Caco-2 (cell line): ENCODE measurements around the gene DIAPH2. TPM values are rescaled to one million over a fixed set of nuclear protein-coding genes. Genes with fewer than 3 reads are reported as not detected.
A peak's percentile ranks its signal among the peaks of the same experiment; 100 is the strongest.

Experiments used
- BruUV-seq: library from RNA; stranded (reverse); fragments of 400-500 nt; replicated peaks from 2 replicates; lab custom pipeline; 2021; lab: Mats Ljungman, UMichigan
- CTCF ChIA-PET: fragments of 300-600 bp; sonication (Branson Sonifier 250); formaldehyde crosslinking; loops from one replicate; lab custom pipeline; 2022; ENCODE audit warnings: antibody characterized with exemption; lab: Charles Lee
- POLR2A ChIA-PET: fragments of 300-600 bp; sonication (Branson Sonifier 250); formaldehyde crosslinking; loops from one replicate; lab custom pipeline; 2022; ENCODE audit warnings: antibody characterized with exemption; lab: Charles Lee
- DNase-seq, 2 experiments: peaks; one replicate each; pipeline versions ENCODE4 v3.0.0 to v3.0.0-alpha.2; 2020 to 2022
- H3K27me3 ChIP-seq: replicated peaks from 2 replicates; pipeline ENCODE4 v1.6.0; 2011; ENCODE audit warnings: low read length; ENCODE audit not compliant: control insufficient read depth, insufficient read depth
- H3K36me3 ChIP-seq: 2 replicates; pipeline ENCODE4 v1.5.1; 2011; ENCODE audit warnings: low read length; ENCODE audit not compliant: control insufficient read depth, insufficient read depth
- H3K4me1 ChIP-seq: fragments of 250-450 bp; sonication (Bioruptor Pico); 2 replicates; pipeline ENCODE4 v1.5.1; 2020; ENCODE audit warnings: mild to moderate bottlenecking
- H3K4me3 ChIP-seq: 2 replicates; pipeline ENCODE4 v1.5.1; 2011; ENCODE audit warnings: low read depth, mild to moderate bottlenecking, control low read depth, low read length
- H3K9me3 ChIP-seq: fragments of 250-450 bp; sonication (Bioruptor Pico); 2 replicates; pipeline ENCODE4 v1.5.1; 2020; ENCODE audit warnings: mild to moderate bottlenecking, moderate library complexity
- H3K27ac Mint-ChIP-seq: one replicate; pipeline ENCODE4 v1.8.0; 2022; ENCODE audit warnings: mixed read lengths; ENCODE audit not compliant: unreplicated experiment
- H3K27me3 Mint-ChIP-seq: one replicate; pipeline ENCODE4 v1.8.0; 2022; ENCODE audit warnings: mixed read lengths; ENCODE audit not compliant: insufficient read depth, unreplicated experiment
- H3K36me3 Mint-ChIP-seq: one replicate; pipeline ENCODE4 v1.8.0; 2022; ENCODE audit warnings: mild to moderate bottlenecking, mixed read lengths; ENCODE audit not compliant: insufficient read depth, unreplicated experiment
- H3K4me1 Mint-ChIP-seq: one replicate; pipeline ENCODE4 v1.8.0; 2022; ENCODE audit warnings: low read depth, mixed read lengths; ENCODE audit not compliant: unreplicated experiment
- H3K4me3 Mint-ChIP-seq: one replicate; pipeline ENCODE4 v1.8.0; 2022; ENCODE audit warnings: mild to moderate bottlenecking, moderate library complexity, mixed read lengths; ENCODE audit not compliant: unreplicated experiment
- H3K9me3 Mint-ChIP-seq: one replicate; pipeline ENCODE4 v1.8.0; 2022; ENCODE audit warnings: mixed read lengths; ENCODE audit not compliant: unreplicated experiment
- CTCF ChIP-seq, 2 experiments: fragments of 200-600 bp in 1 of 2; IDR thresholded peaks; 1 replicate in 1 of 2; 2 replicates in 1 of 2; pipeline versions ENCODE4 v1.5.1 to v1.8.0; 2011 to 2022; ENCODE audit warnings: antibody characterized with exemption in 1 of 2, control low read depth in 1 of 2, inconsistent platforms in 1 of 2, low read depth in 1 of 2, low read length in 1 of 2, mild to moderate bottlenecking in 1 of 2, moderate library complexity in 1 of 2; ENCODE audit not compliant: insufficient read depth in 1 of 2, severe bottlenecking in 1 of 2, unreplicated experiment in 1 of 2
- intact Hi-C: fragments of 100-400 bp; cut with micrococcal nuclease; formaldehyde crosslinking; loops from one replicate; pipeline ENCODE4 v1.10.0; 2022; ENCODE audit not compliant: unreplicated experiment
- total RNA-seq: library from RNA; stranded (reverse); gene quantifications from 2 replicates; pipeline ENCODE4 v1.2.3, GENCODE V29; 2022

Gene DIAPH2
- total RNA-seq, 1 experiment from 2014 or later: 16.1 TPM

- intact Hi-C loops: no loop called here
- no peak for DNase-seq
- Histone ChIP-seq H3K9me3 (no peaks in the 10 kb centered on the region), H3K4me1 (peaks cover 5% of the 10 kb centered on the region), H3K36me3 (no peaks in the 10 kb centered on the region), H3K27me3 (no peaks in the 10 kb centered on the region), H3K4me3 (no peak overlapping the region)
- Mint-ChIP-seq H3K27me3 (no peaks in the 10 kb centered on the region), H3K4me1 (no peaks in the 10 kb centered on the region), H3K9me3 (no peaks in the 10 kb centered on the region), H3K27ac (no peak overlapping the region), H3K36me3 (no peaks in the 10 kb centered on the region), H3K4me3 (no peak overlapping the region)
- BruUV-seq: no TSS peak
- TF ChIP-seq CTCF (IDR thresholded peaks at IDR 0.05; ENCODE audit: insufficient read depth in 1 of 2, low read depth in 1 of 2, low read length in 1 of 2, severe bottlenecking in 1 of 2, unreplicated experiment in 1 of 2): no peak
- ChIA-PET POLR2A (no interaction called here), CTCF (interaction anchor here (0.6 kb wide), 1 partner anchor 368 kb away, joined by 3 read pairs; no protein-coding TSS in a partner anchor)
Measured at GRCh38 chrX:96743367-96744073, 58.9 kb downstream of the DIAPH2 start.

- Histone ChIP-seq H3K36me3 (no peaks in the 10 kb centered on the region), H3K4me3 (no peak overlapping the region), H3K27me3 (no peaks in the 10 kb centered on the region), H3K4me1 (peaks cover 11% of the 10 kb centered on the region), H3K9me3 (no peaks in the 10 kb centered on the region)
- no TSS peak for BruUV-seq
- Mint-ChIP-seq H3K27me3 (no peaks in the 10 kb centered on the region), H3K36me3 (peaks cover 5% of the 10 kb centered on the region), H3K4me1 (peaks cover 11% of the 10 kb centered on the region), H3K9me3 (no peaks in the 10 kb centered on the region), H3K27ac (peak overlapping the region; percentile 61), H3K4me3 (peak overlapping the region; percentile 25)
- intact Hi-C loops: no loop called here
- TF ChIP-seq CTCF (IDR thresholded peaks at IDR 0.05; ENCODE audit: insufficient read depth in 1 of 2, low read depth in 1 of 2, low read length in 1 of 2, severe bottlenecking in 1 of 2, unreplicated experiment in 1 of 2): no peak
- POLR2A ChIA-PET: no interaction called here
- CTCF ChIA-PET: no interaction called here
- no peak for DNase-seq
Measured at GRCh38 chrX:96752781-96753180, 68.1 kb downstream of the DIAPH2 start.

GRCh38 chrX:96753230-96753629, 68.6 kb downstream of the DIAPH2 start:
- intact Hi-C loops: no loop called here

More at GRCh38 chrX:96753230-96753629, 68.6 kb downstream of the DIAPH2 start:
- TF ChIP-seq CTCF (IDR thresholded peaks at IDR 0.05; ENCODE audit: insufficient read depth in 1 of 2, low read depth in 1 of 2, low read length in 1 of 2, severe bottlenecking in 1 of 2, unreplicated experiment in 1 of 2): no peak
- CTCF ChIA-PET: no interaction called here
- no peak for DNase-seq
- H3K27me3 ChIP-seq: no peaks in the 10 kb centered on the region
- BruUV-seq: no TSS peak
- H3K36me3 ChIP-seq: no peaks in the 10 kb centered on the region
- H3K27me3 Mint-ChIP-seq: no peaks in the 10 kb centered on the region
- no peaks in the 10 kb centered on the region for H3K9me3 Mint-ChIP-seq
- H3K4me3 ChIP-seq: no peak overlapping the region
- POLR2A ChIA-PET: no interaction called here
- H3K9me3 ChIP-seq: no peaks in the 10 kb centered on the region
- peaks cover 11% of the 10 kb centered on the region for H3K4me1 Mint-ChIP-seq
- peaks cover 5% of the 10 kb centered on the region for H3K36me3 Mint-ChIP-seq
- H3K4me3 Mint-ChIP-seq: no peak overlapping the region
- peak overlapping the region; percentile 61 for H3K27ac Mint-ChIP-seq
- peaks cover 11% of the 10 kb centered on the region for H3K4me1 ChIP-seq
